ENCODE data around the gene HTR1B.

DNA sequence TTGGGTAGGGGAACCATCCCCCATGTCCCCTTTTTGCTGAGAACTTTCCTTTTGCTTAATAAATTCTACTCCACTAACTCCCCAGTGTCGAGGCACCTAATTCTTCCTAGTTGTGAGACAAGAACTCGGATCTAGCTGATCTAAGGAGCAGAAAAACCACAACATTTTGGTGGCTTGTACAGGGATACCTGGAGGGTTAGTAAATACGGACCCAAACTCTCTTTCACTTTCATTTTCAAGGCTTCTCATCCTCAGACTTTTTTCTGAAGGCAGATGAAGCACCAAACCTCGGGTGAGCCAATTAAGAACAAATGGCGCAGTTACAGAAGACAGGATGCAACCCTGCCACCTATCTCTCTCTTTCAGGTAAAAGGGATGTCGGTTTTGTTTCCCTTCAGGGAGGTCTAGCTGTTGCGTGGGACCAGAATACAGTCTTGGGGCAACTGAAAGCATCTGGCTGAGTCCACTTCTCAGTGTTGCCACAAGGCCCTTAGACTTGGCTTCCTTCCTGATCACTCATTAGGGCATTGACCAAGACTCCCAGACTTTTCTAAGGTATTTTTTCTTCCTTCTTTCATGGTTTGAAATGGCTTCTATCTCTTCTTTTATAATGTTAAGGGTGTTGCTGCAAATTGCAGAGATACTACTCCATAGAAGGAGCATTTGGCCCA lies 11.1 kb upstream of the HTR1B start:
- no peak for TF ChIP-seq POLR2A (IDR thresholded peaks at IDR 0.05; ENCODE audit: low read length)
- no peak for TF ChIP-seq FOSL2 (IDR thresholded peaks at IDR 0.05)
- TF ChIP-seq FOSL2 (CRISPR knock-in tag; IDR thresholded peaks at IDR 0.05): no peak

Data from A549 (cell line).